GM12873 (cell line): ENCODE data around the gene FGD5.

Experiments used
- CTCF ChIP-seq: IDR thresholded peaks from 2 replicates; pipeline ENCODE4 v1.5.1; 2012; ENCODE audit warnings: low read depth, mild to moderate bottlenecking, moderate library complexity, low read length, control low read depth; ENCODE audit not compliant: insufficient read depth; ENCODE audit errors: missing control alignments

FGD5 gene

GRCh38 chr3:14843321-14843720 is 24.6 kb downstream of the FGD5 start:
- TF ChIP-seq CTCF, result no peak

- TF ChIP-seq CTCF, result no peak
These were observed 25.8 kb downstream of the FGD5 start for GRCh38 chr3:14844386-14845170.

GRCh38 chr3:14845180-14845579 is 26.4 kb downstream of the FGD5 start:
- no peak for TF ChIP-seq CTCF

- no peak for TF ChIP-seq CTCF
These were observed 27.1 kb downstream of the FGD5 start for GRCh38 chr3:14845826-14846225.

GRCh38 chr3:14846226-14846880 is 27.6 kb downstream of the FGD5 start:
- no peak for TF ChIP-seq CTCF

- no peak for TF ChIP-seq CTCF
These were observed 29.1 kb downstream of the FGD5 start for GRCh38 chr3:14847613-14848541.

GRCh38 chr3:14848906-14849305 is 30.1 kb downstream of the FGD5 start:
- TF ChIP-seq CTCF, result no peak
